Memory B cell (primary cell): ENCODE results near the gene SFTA2.
"Not testable (repeated sequence)": the region's sequence is repeated elsewhere in the genome, so short reads cannot be mapped to it uniquely, and the experiment has no call there.

Experiments
- ATAC-seq: fragments of 150-1000 bp; cut with Tn5 transposase; 2 replicates; pipeline ENCODE4 v1.10.0; 2021; ENCODE audit warnings: low read depth, mild to moderate bottlenecking, moderate library complexity
- DNase-seq, 2 donors: peaks; one replicate each; pipeline ENCODE4 v3.0.0; 2022; ENCODE audit warnings: low spot score in 2 of 2
- H3K27ac Mint-ChIP-seq: one replicate; pipeline ENCODE4 v1.8.0; 2022; ENCODE audit warnings: mild to moderate bottlenecking, moderate library complexity, mixed read lengths
- H3K27me3 Mint-ChIP-seq: one replicate; pipeline ENCODE4 v1.8.0; 2022; ENCODE audit warnings: mixed read lengths
- H3K36me3 Mint-ChIP-seq: one replicate; pipeline ENCODE4 v1.8.0; 2022; ENCODE audit warnings: mild to moderate bottlenecking, mixed read lengths
- H3K4me1 Mint-ChIP-seq: one replicate; pipeline ENCODE4 v1.8.0; 2022; ENCODE audit warnings: mixed read lengths
- H3K4me3 Mint-ChIP-seq: one replicate; pipeline ENCODE4 v1.8.0; 2022; ENCODE audit warnings: mild to moderate bottlenecking, moderate library complexity, mixed read lengths
- H3K9me3 Mint-ChIP-seq: one replicate; pipeline ENCODE4 v1.8.0; 2022; ENCODE audit warnings: mixed read lengths

The SFTA2 gene

GRCh38 chr6:30932665-30933365 is 845 bp upstream of the SFTA2 start:
- DNase-seq, result no peak
- H3K27me3 Mint-ChIP-seq, result peaks cover 10% of the 10 kb centered on the region
- peaks cover 4% of the 10 kb centered on the region for H3K9me3 Mint-ChIP-seq
- no peak overlapping the region for H3K4me3 Mint-ChIP-seq
- H3K4me1 Mint-ChIP-seq, result peaks cover 3% of the 10 kb centered on the region
- H3K27ac Mint-ChIP-seq, result peak overlapping the region; percentile 5
- peaks cover 4% of the 10 kb centered on the region for H3K36me3 Mint-ChIP-seq
- no peak for ATAC-seq

- Mint-ChIP-seq H3K4me3 (no peak overlapping the region), H3K4me1 (peaks cover 3% of the 10 kb centered on the region), H3K27ac (no peak overlapping the region), H3K27me3 (peaks cover 2% of the 10 kb centered on the region), H3K9me3 (peaks cover 4% of the 10 kb centered on the region), H3K36me3 (peaks cover 10% of the 10 kb centered on the region)
- DNase-seq (no peak), ATAC-seq (no peak)
Measured at GRCh38 chr6:30931272-30931671, 698 bp downstream of the SFTA2 start.

DNA sequence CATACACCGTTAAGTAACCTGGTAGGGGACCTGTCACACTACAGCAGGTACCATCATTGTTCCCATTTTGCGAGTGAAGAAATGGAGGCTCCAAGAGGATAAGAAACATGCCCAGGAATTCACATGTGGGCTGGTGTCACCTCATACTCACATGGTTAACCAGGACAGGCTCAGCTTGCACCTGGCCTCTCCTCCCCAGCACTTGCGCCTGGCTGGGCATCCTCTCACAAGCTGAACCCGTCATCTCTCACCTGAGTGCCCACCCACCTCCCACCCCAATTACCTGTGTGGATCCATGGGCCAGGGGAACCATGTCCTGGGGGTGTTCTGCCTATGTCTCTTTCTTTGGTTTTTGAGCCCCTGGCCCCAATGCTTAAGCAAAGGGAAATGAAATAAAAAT is 1.5 kb downstream of the SFTA2 start:
- H3K4me1 Mint-ChIP-seq, result peaks cover 3% of the 10 kb centered on the region
- ATAC-seq, result no peak
- no peak overlapping the region for H3K4me3 Mint-ChIP-seq
- peaks cover 4% of the 10 kb centered on the region for H3K9me3 Mint-ChIP-seq
- H3K36me3 Mint-ChIP-seq, result peaks cover 13% of the 10 kb centered on the region
- no peak overlapping the region for H3K27ac Mint-ChIP-seq
- H3K27me3 Mint-ChIP-seq, result peaks cover 2% of the 10 kb centered on the region
- no peak for DNase-seq

DNA sequence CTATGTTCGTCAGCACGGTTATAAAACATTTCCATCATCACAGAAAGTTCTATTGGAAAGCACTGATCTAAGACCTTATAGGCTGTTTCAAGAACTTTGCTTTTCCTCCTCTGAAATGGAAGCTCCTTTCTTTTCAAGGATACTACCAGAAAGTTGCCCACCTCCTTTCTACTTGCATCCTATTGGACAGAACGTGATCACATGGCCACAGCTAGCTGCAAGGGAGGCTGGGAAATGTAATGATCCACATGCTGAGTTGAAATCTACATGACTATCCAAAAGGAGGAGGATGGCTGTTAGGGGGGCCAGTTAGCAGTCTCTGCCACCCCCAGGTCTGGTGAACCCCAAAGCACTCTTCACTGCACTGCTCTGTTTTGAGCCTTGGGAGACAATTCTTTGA is 3.3 kb downstream of the SFTA2 start:
- H3K4me3 Mint-ChIP-seq, result no peak overlapping the region
- no peak for ATAC-seq

GRCh38 chr6:30927080-30927479 is 4.9 kb downstream of the SFTA2 start:
- not testable (repeated sequence) for H3K27me3 Mint-ChIP-seq, ATAC-seq, H3K9me3 Mint-ChIP-seq, H3K4me1 Mint-ChIP-seq, H3K4me3 Mint-ChIP-seq, DNase-seq, H3K27ac Mint-ChIP-seq
- H3K36me3 Mint-ChIP-seq, result peaks cover 32% of the 10 kb centered on the region

More for the DNA sequence above, 3.3 kb downstream of the SFTA2 start:
- no peak for DNase-seq
- Mint-ChIP-seq H3K9me3 (peaks cover 4% of the 10 kb centered on the region), H3K27me3 (no peaks in the 10 kb centered on the region), H3K27ac (no peak overlapping the region), H3K4me1 (peaks cover 3% of the 10 kb centered on the region), H3K36me3 (peaks cover 19% of the 10 kb centered on the region)

DNA sequence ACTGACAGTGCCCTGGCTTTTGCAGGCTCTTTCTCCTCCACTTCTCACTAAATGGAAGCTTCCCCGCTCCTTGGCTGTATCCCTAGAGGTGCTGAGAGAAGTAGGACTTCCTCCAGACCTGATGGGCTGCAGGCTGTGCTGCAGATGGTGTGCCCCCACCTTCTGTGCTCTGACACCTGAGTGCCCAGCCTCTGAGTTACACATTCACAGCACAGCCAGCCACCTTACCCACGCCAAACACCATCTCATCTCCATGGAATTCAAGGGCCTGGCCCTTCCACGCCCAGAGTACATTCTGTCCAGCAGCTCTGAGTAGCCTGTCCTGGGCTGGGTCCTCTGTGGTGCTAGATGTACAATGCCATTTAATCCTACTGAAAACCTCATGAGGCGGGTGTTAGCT is 5.3 kb downstream of the SFTA2 start:
- no peaks in the 10 kb centered on the region for H3K27me3 Mint-ChIP-seq
- H3K4me1 Mint-ChIP-seq, result peaks cover 4% of the 10 kb centered on the region
- H3K27ac Mint-ChIP-seq, result no peak overlapping the region
- H3K9me3 Mint-ChIP-seq, result peaks cover 4% of the 10 kb centered on the region
- DNase-seq (no peak), ATAC-seq (no peak)
- H3K4me3 Mint-ChIP-seq, result no peak overlapping the region
- peaks cover 33% of the 10 kb centered on the region for H3K36me3 Mint-ChIP-seq

DNA sequence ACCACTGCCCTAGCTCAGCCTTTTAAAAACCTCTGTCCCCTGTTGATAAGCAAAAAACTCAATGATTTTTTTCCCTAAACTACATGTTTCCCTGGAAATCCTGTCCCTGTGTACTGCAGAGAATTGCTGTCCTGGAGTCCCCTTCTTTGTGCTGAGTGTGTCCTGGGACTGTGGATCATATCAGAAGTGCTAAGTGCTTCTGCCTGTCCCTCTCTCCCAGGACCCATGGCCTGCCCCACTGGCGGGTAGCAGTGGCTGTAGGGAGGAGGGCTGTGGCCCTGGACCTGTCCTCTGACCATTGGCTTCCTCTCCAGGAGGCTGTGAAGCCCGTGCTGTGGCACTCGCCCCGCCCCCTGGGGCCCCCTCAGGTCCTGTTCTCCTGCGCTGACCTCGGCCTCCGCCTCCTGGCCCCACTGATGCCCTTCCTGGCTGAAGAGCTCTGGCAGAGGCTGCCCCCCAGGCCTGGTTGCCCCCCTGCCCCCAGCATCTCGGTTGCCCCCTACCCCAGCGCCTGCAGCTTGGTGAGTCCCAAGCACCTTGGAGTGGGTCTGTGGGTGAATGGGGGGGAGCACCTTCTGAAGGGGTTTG is 7.8 kb downstream of the SFTA2 start:
- not testable (repeated sequence) for H3K9me3 Mint-ChIP-seq, H3K4me1 Mint-ChIP-seq, H3K27ac Mint-ChIP-seq, ATAC-seq, DNase-seq, H3K27me3 Mint-ChIP-seq, H3K4me3 Mint-ChIP-seq
- peaks cover 47% of the 10 kb centered on the region for H3K36me3 Mint-ChIP-seq

DNA sequence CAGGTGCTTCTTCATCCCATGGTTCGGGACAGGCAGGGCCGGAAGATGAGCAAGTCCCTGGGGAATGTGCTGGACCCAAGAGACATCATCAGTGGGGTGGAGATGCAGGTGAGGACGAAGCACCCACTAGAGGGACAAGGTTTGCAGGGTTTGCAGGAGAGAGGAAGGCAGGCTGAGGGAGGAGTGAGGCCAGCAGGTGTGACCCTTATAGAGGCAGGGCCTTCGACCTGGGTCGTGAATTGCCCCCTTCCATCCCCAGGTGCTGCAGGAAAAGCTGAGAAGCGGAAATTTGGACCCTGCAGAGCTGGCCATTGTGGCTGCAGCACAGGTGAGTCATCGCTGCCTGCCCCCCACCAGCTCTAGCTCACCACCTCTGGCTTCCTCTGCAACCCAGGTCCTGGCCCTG is 9.5 kb downstream of the SFTA2 start:
- DNase-seq (no peak), ATAC-seq (no peak)
- no peak overlapping the region for H3K27ac Mint-ChIP-seq
- no peaks in the 10 kb centered on the region for H3K27me3 Mint-ChIP-seq
- peaks cover 52% of the 10 kb centered on the region for H3K36me3 Mint-ChIP-seq
- no peaks in the 10 kb centered on the region for H3K9me3 Mint-ChIP-seq
- H3K4me3 Mint-ChIP-seq, result no peak overlapping the region
- H3K4me1 Mint-ChIP-seq, result peaks cover 12% of the 10 kb centered on the region

GRCh38 chr6:30918670-30919069 is 13.3 kb downstream of the SFTA2 start:
- DNase-seq, result no peak

DNA sequence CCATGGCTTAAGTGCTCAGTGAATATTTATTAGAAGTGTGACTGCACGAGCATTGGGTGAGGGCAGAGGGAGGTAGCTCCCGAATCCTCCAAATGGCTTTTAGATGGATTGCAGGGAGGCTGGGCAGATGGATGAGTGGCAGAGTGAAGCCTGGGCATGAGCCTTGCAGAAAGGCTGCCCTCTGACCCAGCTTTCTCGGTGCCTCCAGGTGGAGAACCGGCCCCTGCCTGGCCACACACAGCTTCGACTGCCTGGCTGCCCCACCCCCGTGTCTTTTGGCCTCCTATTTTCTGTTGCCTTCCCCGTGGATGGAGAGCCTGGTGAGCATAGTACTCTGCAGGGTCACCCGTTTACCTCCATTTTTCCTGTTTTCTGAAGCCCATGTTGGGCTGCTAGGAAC is 14.5 kb downstream of the SFTA2 start:
- no peak for DNase-seq
- H3K27ac Mint-ChIP-seq, result no peak overlapping the region
- ATAC-seq, result no peak
- no peaks in the 10 kb centered on the region for H3K9me3 Mint-ChIP-seq
- H3K4me3 Mint-ChIP-seq, result no peak overlapping the region
- peaks cover 29% of the 10 kb centered on the region for H3K4me1 Mint-ChIP-seq
- no peaks in the 10 kb centered on the region for H3K27me3 Mint-ChIP-seq
- H3K36me3 Mint-ChIP-seq, result peaks cover 35% of the 10 kb centered on the region

More at GRCh38 chr6:30918670-30919069, 13.3 kb downstream of the SFTA2 start:
- no peak overlapping the region for H3K27ac Mint-ChIP-seq
- H3K36me3 Mint-ChIP-seq, result peaks cover 44% of the 10 kb centered on the region
- no peaks in the 10 kb centered on the region for H3K9me3 Mint-ChIP-seq
- no peak for ATAC-seq
- H3K27me3 Mint-ChIP-seq, result no peaks in the 10 kb centered on the region
- no peak overlapping the region for H3K4me3 Mint-ChIP-seq
- H3K4me1 Mint-ChIP-seq, result peaks cover 29% of the 10 kb centered on the region

DNA sequence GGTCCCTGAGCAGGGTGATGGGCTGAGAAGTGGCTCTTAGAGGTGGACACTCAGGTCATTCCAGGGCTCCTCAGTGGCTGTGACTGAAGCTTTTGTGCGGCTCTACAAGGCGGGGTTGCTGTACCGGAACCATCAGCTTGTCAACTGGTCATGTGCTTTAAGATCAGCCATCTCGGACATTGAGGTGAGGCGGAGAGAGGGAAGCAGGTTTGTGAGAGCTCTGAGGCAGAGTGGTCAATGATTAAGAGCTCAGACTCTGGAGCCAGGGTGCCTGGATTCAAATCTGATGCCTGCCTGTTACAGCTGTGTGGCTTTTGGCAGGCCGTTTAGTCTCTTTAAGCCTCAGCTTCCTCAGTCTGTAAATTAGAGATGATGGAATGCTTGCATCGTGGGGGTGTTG is 14.9 kb downstream of the SFTA2 start:
- Mint-ChIP-seq H3K27me3 (no peaks in the 10 kb centered on the region), H3K36me3 (peaks cover 34% of the 10 kb centered on the region), H3K9me3 (no peaks in the 10 kb centered on the region), H3K27ac (no peak overlapping the region), H3K4me3 (no peak overlapping the region), H3K4me1 (peaks cover 25% of the 10 kb centered on the region)
- no peak for ATAC-seq
- no peak for DNase-seq

- no peaks in the 10 kb centered on the region for H3K27me3 Mint-ChIP-seq
- peaks cover 34% of the 10 kb centered on the region for H3K36me3 Mint-ChIP-seq
- DNase-seq (no peak), ATAC-seq (no peak)
- H3K4me3 Mint-ChIP-seq, result peak overlapping the region; percentile 94
- H3K9me3 Mint-ChIP-seq, result no peaks in the 10 kb centered on the region
- H3K4me1 Mint-ChIP-seq, result peaks cover 25% of the 10 kb centered on the region
- peak overlapping the region; percentile 54 for H3K27ac Mint-ChIP-seq
Measured at GRCh38 chr6:30915591-30915946, 16.4 kb downstream of the SFTA2 start.

DNA sequence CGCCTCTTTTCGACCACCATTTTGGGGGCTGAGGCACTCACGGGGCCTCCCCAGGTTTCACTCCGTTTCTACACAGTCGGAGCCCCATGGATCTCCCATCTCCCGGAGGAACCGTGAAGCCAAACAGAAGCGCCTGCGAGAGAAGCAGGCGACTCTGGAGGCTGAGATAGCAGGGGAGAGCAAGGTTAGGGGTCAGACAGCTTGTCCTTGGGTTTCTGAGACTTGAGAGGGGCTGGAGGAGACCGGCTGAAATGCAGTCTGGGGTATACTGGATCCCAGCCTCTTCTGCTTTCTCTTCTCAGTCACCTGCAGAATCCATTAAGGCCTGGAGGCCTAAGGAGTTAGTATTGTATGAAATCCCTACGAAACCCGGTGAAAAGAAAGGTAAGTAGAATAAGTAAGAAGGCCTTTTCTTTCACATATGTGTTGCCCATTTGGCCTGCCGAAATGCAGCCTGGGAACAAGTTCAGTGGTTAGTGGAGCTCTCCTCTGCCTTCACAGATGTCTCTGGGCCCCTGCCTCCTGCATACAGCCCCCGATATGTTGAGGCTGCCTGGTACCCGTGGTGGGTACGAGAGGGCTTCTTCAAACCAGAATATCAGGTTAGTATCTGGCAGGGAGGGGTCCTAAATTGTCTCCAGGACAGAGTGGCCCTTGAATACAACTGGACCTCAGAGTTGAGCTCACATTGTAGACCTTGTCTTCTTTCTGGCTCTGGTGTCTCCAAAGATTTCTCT is 16.9 kb downstream of the SFTA2 start:
- DNase-seq (no peak), ATAC-seq (no peak)
- Mint-ChIP-seq H3K27me3 (no peaks in the 10 kb centered on the region), H3K4me1 (peaks cover 25% of the 10 kb centered on the region), H3K9me3 (no peaks in the 10 kb centered on the region), H3K4me3 (peak overlapping the region; percentile 94), H3K36me3 (peaks cover 29% of the 10 kb centered on the region), H3K27ac (peak overlapping the region; percentile 84)

- ATAC-seq (peak; percentile 95), DNase-seq (peak; percentile 88 to 90)
- Mint-ChIP-seq H3K4me1 (peaks cover 22% of the 10 kb centered on the region), H3K9me3 (no peaks in the 10 kb centered on the region), H3K4me3 (peak within 1 kb of the TSS; percentile 94), H3K36me3 (peaks cover 24% of the 10 kb centered on the region), H3K27ac (peak within 1 kb of the TSS; percentile 84), H3K27me3 (no peaks in the 10 kb centered on the region)
Measured at GRCh38 chr6:30914076-30914853, 17.7 kb downstream of the SFTA2 start, which contains the start of gene VARS2. Gene VARS2, plus strand, starts transcription at chr6:30914238. Its CDS starts 599 bp downstream, at chr6:30914837.
